Breast epithelium (tissue), 3 donors: ENCODE data around the gene C5orf22.

Experiments
- CTCF ChIP-seq, 3 donors: fragments of 450-650 bp; IDR thresholded peaks; one replicate each; pipeline ENCODE4 v1.5.1; 2016 to 2017; ENCODE audit warnings: antibody characterized with exemption in 3 of 3, mild to moderate bottlenecking in 3 of 3, moderate library complexity in 3 of 3
- POLR2A ChIP-seq: fragments of 450-650 bp; IDR thresholded peaks from one replicate; pipeline ENCODE4 v1.6.1; 2016; ENCODE audit warnings: antibody characterized with exemption, mild to moderate bottlenecking, moderate library complexity
- POLR2AphosphoS5 ChIP-seq, 3 donors: sonication (generic); formaldehyde crosslinking; IDR thresholded peaks; one replicate each; pipeline ENCODE4 v1.6.1; 2017; ENCODE audit warnings: antibody characterized with exemption in 3 of 3

- TF ChIP-seq CTCF (IDR thresholded peaks at IDR 0.05) (no peak), POLR2A (no peak), POLR2AphosphoS5 (IDR thresholded peaks at IDR 0.05) (no peak)
Measured at GRCh38 chr5:31604644-31605043, 72.5 kb downstream of the C5orf22 start.
